ENCODE data around the gene OIP5. TPM values are rescaled to one million over a fixed set of nuclear protein-coding genes. Genes with fewer than 3 reads are reported as not detected.

OIP5 gene
- total and polyA plus RNA-seq, 10 of the 15 experiments (the other 5 are each of a cell fraction or from before 2014, with no cell fraction given): 4.8 to 61.4 (median 22.1) TPM

- H3K4me2 ChIP-seq (ENCODE audit: control insufficient read depth, insufficient read depth): peak overlapping the region; percentile 83
- peak overlapping the region; percentile 76 for H3K4me3 ChIP-seq
- peaks cover 4 to 19% of the 10 kb centered on the region in 2 experiments for H3K36me3 ChIP-seq (ENCODE audit: control insufficient read depth in 2 of 2, insufficient read depth in 2 of 2, low read length in 1 of 2)
- no peaks in the 10 kb centered on the region for H3K27me3 ChIP-seq (replicated peaks in 1 of 2; ENCODE audit: control insufficient read depth in 2 of 2, insufficient read depth in 2 of 2, low read length in 1 of 2)
- intact Hi-C loops (cut with micrococcal nuclease; ENCODE audit: unreplicated experiment) (loop anchor here (5.0 kb wide), 1 partner anchor 52 kb away; the partner anchor contains the start of genes CHP1 and EXD1), in situ Hi-C loops (cut with MboI) (no loop called here)
- H4K20me1 ChIP-seq (ENCODE audit: control insufficient read depth, insufficient read depth): no peaks in the 10 kb centered on the region
- WGBS (ENCODE audit: insufficient coverage, insufficient replicate concordance, low lambda C conversion rate, missing lambda C conversion rate): 1% methylated on average over 20 of the region's 20 CpGs
- peaks cover 44% of the 10 kb centered on the region for H3K79me2 ChIP-seq (ENCODE audit: control insufficient read depth, insufficient read depth, low read length)
- CTCF ChIA-PET: interaction anchor here (0.7 to 1.2 kb wide), 2 partner anchors 10 to 48 kb away, joined by 3 to 4 read pairs; partner anchors contain the start of gene OIP5
- DNase-seq (ENCODE audit: low read depth, low spot score) (no peak), ATAC-seq (no peak; the same call in 2 of the 3 replicates), FAIRE-seq (no peak)
- H3K4me1 ChIP-seq (ENCODE audit: control insufficient read depth, insufficient read depth, low read length): peaks cover 6% of the 10 kb centered on the region
- BruUV-seq (replicated peaks): TSS peak; percentile 57
- H3K9ac ChIP-seq (ENCODE audit: control insufficient read depth, insufficient read depth, low read length): peak overlapping the region; percentile 96
- H3K27ac ChIP-seq (ENCODE audit: control insufficient read depth, insufficient read depth): peak overlapping the region; percentile 95
- RAD21 ChIA-PET (ENCODE audit: unreplicated experiment): no interaction called here
- SMC1A ChIA-PET (ENCODE audit: uncharacterized antibody, unreplicated experiment): interaction anchor here (0.8 to 2.2 kb wide), 2 partner anchors 46 to 48 kb away, joined by 3 to 6 read pairs; partner anchors contain the start of genes NUSAP1 and OIP5
- POLR2A ChIA-PET: interaction anchor here (2.3 kb wide), 1 partner anchor 48 kb away, joined by 8 read pairs; the partner anchor contains the start of genes NUSAP1 and OIP5
- H3K9me3 ChIP-seq (replicated peaks; ENCODE audit: control insufficient read depth, insufficient read depth, low read length): peaks cover 2% of the 10 kb centered on the region
- peak overlapping the region; percentile 84; the same call in 1 of the 2 replicates for H2AFZ ChIP-seq (ENCODE audit: control insufficient read depth, low read depth, low read length)
- no peak for TF ChIP-seq MLLT1 (IDR thresholded peaks at IDR 0.05)
- no peak for TF ChIP-seq FOXK2 (IDR thresholded peaks at IDR 0.05)
- TF ChIP-seq SUPT20H (IDR thresholded peaks at IDR 0.05; ENCODE audit: borderline replicate concordance, control insufficient read depth, low read depth, low read length): no peak
- no peak for TF ChIP-seq CHD2 (IDR thresholded peaks at IDR 0.05; ENCODE audit: borderline replicate concordance, low read depth, low read length)
- TF ChIP-seq SREBF2 (IDR thresholded peaks at IDR 0.05; ENCODE audit: low read length): no peak
- TF ChIP-seq USF2 (IDR thresholded peaks at IDR 0.05; ENCODE audit: borderline replicate concordance, low read depth, low read length): no peak
- TF ChIP-seq CHD1 (IDR thresholded peaks at IDR 0.05; ENCODE audit: low read depth, low read length): 0 out of 2 replicates have a peak, but pooled peaks have one; percentile 27
- TF ChIP-seq NRF1 (conservative IDR thresholded peaks at IDR 0.05; ENCODE audit: low read depth, low read length): no peak
- no peak for TF ChIP-seq ZNF622 (IDR thresholded peaks at IDR 0.05)
- TF ChIP-seq E4F1 (IDR thresholded peaks at IDR 0.05; ENCODE audit: borderline replicate concordance, partially characterized antibody): no peak
- TF ChIP-seq, protein P1, sequence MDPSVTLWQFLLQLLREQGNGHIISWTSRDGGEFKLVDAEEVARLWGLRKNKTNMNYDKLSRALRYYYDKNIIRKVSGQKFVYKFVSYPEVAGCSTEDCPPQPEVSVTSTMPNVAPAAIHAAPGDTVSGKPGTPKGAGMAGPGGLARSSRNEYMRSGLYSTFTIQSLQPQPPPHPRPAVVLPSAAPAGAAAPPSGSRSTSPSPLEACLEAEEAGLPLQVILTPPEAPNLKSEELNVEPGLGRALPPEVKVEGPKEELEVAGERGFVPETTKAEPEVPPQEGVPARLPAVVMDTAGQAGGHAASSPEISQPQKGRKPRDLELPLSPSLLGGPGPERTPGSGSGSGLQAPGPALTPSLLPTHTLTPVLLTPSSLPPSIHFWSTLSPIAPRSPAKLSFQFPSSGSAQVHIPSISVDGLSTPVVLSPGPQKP (IDR thresholded peaks at IDR 0.05; ENCODE audit: low read depth, low read length): no peak
- TF ChIP-seq POLR2A (IDR thresholded peaks at IDR 0.05; ENCODE audit: low read depth, low read length): no peak
- TF ChIP-seq POLR2AphosphoS5 (IDR thresholded peaks at IDR 0.05; ENCODE audit: low read length): 0 out of 2 replicates have a peak, but pooled peaks have one; percentile 5
- TF ChIP-seq SMARCA5 (IDR thresholded peaks at IDR 0.05): no peak
- TF ChIP-seq NFIC (IDR thresholded peaks at IDR 0.05; ENCODE audit: low read depth, low read length): 0 out of 2 replicates have a peak, but pooled peaks have one; percentile 16
- TF ChIP-seq BRCA1 (IDR thresholded peaks at IDR 0.05; ENCODE audit: low read depth, low read length): no peak
- no peak for TF ChIP-seq CEBPB (IDR thresholded peaks at IDR 0.05; ENCODE audit: borderline replicate concordance in 1 of 2, low read depth in 2 of 2, low read length in 2 of 2)
- TF ChIP-seq SIN3A (IDR thresholded peaks at IDR 0.05; ENCODE audit: low read depth, low read length): no peak
- TF ChIP-seq IKZF2 (IDR thresholded peaks at IDR 0.05): no peak
Measured at GRCh38 chr15:41284427-41285177, 47.8 kb downstream of the OIP5 start.
